Endometrial microvascular endothelial cells (primary cell): Measurements from ENCODE around the gene CLEC2D. TPM values are rescaled to one million over a fixed set of nuclear protein-coding genes. Genes with fewer than 3 reads are reported as not detected.

Experiments used
- in situ Hi-C: cut with HindIII; loops from 2 replicates; pipeline ENCODE4 v1.10.0; 2017; ENCODE audit warnings: low sequenced_read_pairs, low pct_unique_long_range_greater_than_20kb; ENCODE audit errors: inconsistent ontology term
- total RNA-seq: library from RNA; depleted of rRNA; stranded (reverse); fragments of >200 nt; gene quantifications from one replicate; pipeline ENCODE4 v1.2.3, GENCODE V29; 2015; ENCODE audit errors: inconsistent ontology term

The CLEC2D gene
- total RNA-seq, 1 donor from 2014 or later: 0.56 TPM

DNA sequence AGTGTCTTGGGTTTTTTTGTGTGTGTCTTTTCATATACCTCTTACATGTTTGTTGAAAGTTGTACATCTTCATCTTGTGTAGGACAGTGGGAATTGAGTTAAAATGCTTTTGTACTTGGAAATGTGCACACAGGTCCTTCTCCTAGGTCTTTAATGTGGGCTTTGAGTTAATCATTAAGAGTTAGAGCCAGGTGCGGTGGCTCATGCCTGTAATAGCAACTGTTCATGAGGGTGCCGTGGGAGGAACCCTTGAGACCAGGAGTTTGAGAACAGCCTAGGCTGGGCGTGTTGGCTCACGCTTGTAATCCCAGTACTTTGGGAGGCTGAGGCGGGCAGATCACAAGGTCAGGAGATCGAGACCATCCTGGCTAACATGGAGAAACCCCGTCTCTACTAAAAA lies 49.5 kb downstream of the CLEC2D start:
- in situ Hi-C loops: no loop called here

DNA sequence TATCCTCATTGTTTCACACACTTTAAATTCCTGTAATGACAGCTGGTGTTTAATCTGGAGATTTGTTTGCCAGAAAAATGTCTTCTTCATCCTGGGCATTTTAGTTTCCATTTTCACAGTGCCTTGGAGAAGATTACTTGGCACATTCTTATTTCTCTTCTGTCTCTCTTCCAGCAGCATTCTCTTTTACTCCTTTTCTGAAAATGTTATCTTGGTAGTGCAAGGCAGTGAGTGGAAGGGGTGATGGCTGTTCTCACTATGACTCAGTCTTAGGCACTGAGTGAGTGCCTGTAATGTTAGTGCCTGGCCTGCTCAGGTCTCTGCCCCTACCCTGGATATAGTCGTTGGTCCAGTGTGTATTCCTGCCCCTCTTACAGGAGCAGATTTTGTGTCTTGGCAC lies 50.3 kb downstream of the CLEC2D start:
- in situ Hi-C loops: no loop called here

DNA sequence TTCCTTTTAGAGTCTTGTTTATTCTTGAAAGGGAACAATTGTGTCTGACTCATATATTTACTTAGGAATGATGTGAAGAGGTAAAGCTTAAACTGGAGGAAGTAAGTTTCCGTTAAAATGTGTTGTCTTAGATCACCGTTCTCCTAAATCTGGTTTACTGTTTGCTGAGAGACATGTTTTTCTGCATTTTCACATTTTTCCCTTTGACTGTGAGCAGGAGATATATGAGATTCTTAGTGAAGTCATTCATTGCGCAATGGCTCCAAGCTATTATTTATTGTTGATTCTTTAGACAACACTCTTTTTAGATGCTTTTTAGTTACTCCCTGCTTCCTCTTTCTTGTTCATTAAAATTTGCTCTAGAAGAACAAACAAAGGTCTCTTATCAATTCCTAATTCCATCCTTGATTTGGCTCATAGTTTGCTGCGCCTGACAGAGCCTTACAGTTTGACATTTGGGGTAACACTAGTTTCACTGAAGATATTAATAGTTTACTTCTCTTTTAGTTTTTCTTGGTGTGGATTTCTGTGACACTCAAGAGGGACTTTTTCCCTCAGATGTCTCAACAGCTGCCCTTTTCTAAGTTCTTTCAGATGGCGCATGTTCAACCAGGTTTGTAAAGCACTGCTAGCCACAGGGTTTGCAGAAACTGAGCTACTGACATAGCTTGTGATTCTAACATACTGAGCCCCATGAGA lies 52.0 kb downstream of the CLEC2D start:
- in situ Hi-C loops: no loop called here

GRCh38 chr12:9724023-9724422 lies 54.5 kb downstream of the CLEC2D start:
- in situ Hi-C loops: no loop called here

- in situ Hi-C loops: loop anchor here (25.0 kb wide), 1 partner anchor 437 kb away; the partner anchor contains the start of gene OLR1
Measured at GRCh38 chr12:9725213-9725870, 55.8 kb downstream of the CLEC2D start.

DNA sequence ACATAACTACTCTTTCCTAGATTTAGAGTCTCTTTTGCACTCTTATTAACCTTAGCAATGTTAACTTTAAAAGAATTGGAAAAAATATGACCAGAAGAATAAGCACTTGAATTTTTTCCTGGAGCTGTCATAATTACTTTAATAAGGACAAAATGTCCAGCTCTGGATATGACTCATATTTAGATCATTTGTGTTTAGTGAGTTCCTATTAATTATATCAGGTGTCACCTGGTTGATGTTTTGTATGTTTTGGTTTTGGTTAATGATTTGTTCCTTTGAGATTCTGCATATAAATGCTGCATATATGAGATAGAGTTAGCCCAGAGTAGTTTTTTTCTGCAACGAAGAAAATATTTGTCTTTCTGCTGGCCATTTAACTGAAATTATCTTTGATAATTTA lies 58.3 kb downstream of the CLEC2D start:
- in situ Hi-C loops: loop anchor here (25.0 kb wide), 1 partner anchor 434 kb away; the partner anchor contains the start of gene OLR1

GRCh38 chr12:9729082-9729481 lies 59.6 kb downstream of the CLEC2D start:
- in situ Hi-C loops: loop anchor here (25.0 kb wide), 1 partner anchor 433 kb away; the partner anchor contains the start of gene OLR1

- in situ Hi-C loops: loop anchor here (25.0 kb wide), 1 partner anchor 432 kb away; the partner anchor contains the start of gene OLR1
Measured at GRCh38 chr12:9730011-9730410, 60.5 kb downstream of the CLEC2D start.

DNA sequence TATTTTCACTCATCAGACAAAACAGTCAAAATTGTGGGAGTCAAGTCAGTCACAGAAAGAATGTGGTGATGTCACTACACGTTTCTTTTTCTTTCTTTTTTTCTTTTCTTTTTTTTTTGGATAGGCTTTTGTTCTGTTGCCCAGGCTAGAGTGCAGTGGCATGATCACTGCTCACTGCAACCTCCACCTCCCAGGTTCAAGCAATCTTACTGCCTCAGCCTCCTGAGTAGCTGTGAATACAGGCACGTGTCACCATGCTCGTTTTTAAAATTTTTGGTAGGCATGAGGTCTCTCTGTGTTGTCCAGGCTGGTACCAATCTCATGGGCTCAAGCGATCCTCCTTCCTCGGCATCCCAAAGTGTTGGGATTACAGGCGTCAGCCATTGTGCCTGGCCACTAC lies 61.1 kb downstream of the CLEC2D start:
- in situ Hi-C loops: loop anchor here (25.0 kb wide), 1 partner anchor 432 kb away; the partner anchor contains the start of gene OLR1

- in situ Hi-C loops: loop anchor here (25.0 kb wide), 1 partner anchor 431 kb away; the partner anchor contains the start of gene OLR1
Measured at GRCh38 chr12:9731393-9731792, 61.9 kb downstream of the CLEC2D start.

- in situ Hi-C loops: loop anchor here (25.0 kb wide), 1 partner anchor 431 kb away; the partner anchor contains the start of gene OLR1
Measured at GRCh38 chr12:9731797-9732196, 62.3 kb downstream of the CLEC2D start.

DNA sequence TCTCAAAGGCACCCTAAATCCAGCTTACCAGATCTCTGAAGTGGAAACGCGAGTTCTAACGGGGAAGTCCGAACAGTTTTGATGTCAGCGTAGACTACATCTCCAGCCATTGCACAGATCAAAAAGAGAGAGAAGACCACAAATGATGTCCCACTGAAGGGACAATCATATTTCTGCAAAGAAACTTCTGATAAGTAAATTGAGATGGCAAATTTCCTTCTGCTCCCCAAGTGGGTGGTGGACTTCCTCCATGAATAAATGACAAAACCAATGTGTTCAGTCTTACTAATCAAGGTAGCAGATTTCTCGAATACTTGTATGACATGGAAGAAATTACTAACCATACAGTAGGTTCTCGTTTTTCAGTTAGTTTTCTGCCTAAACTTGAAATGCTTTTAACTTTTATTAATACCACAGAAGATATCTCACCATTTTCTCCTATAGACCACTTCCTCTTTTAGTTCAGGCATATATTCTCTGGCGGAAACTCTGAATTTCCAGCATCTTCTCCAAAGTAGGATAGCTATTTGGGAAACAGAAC lies 63.5 kb downstream of the CLEC2D start, which contains the start of gene CLECL1:
Gene CLECL1, minus strand, starts transcription at position 177 of the 541 bp plus-strand sequence.
- in situ Hi-C loops: loop anchor here (25.0 kb wide), 1 partner anchor 429 kb away; the partner anchor contains the start of gene OLR1

DNA sequence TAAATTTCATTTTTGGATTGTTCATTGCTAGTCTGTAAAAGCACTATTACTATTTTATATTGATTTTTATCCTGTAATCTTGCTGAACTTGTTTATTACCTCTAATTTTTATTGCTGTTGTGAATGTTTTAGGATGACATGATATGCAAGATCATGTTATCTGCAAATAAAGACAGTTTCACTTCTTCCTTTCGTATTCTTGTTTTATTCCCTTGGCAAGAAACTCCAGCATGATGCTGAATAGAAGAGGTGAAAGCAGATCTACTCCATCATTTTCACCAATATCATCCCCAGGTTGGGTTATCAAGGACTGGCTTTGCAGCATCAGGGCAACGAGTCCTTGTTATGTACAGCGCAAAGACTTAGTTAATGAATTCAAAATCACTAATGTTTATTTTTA lies 66.1 kb downstream of the CLEC2D start:
- in situ Hi-C loops: loop anchor here (25.0 kb wide), 1 partner anchor 427 kb away; the partner anchor contains the start of gene OLR1

- in situ Hi-C loops: loop anchor here (25.0 kb wide), 1 partner anchor 425 kb away; the partner anchor contains the start of gene OLR1
Measured at GRCh38 chr12:9736936-9737705, 67.6 kb downstream of the CLEC2D start.

DNA sequence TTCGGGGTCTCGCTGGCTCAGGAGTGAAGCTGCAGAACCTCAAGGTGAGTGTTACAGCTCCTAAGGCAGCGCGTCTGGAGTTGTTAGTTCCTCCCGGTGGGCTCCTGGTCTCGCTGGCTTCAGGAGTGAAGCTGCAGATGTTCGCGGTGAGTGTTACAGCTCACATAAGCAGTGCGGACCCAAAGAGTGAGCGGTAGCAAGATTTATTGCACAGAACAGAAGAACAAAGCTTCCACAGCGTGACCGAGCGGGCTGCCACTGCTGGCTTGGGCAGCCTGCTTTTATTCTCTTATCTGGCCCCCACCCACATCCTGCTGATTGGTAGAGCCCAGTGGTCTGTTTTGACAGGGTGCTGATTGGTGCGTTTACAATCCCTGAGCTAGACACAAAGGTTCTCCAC lies 69.4 kb downstream of the CLEC2D start:
- in situ Hi-C loops: loop anchor here (25.0 kb wide), 1 partner anchor 423 kb away; the partner anchor contains the start of gene OLR1

- in situ Hi-C loops: loop anchor here (25.0 kb wide), 1 partner anchor 423 kb away; the partner anchor contains the start of gene OLR1
Measured at GRCh38 chr12:9739404-9740105, 70.0 kb downstream of the CLEC2D start.

GRCh38 chr12:9740106-9740750 lies 70.7 kb downstream of the CLEC2D start:
- in situ Hi-C loops: loop anchor here (25.0 kb wide), 1 partner anchor 422 kb away; the partner anchor contains the start of gene OLR1
